Natural killer cell (primary cell): ENCODE data around the gene IPPK. TPM values are rescaled to one million over a fixed set of nuclear protein-coding genes. Genes with fewer than 3 reads are reported as not detected.

Experiments
- ATAC-seq, 3 donors: fragments of 150-1000 bp in 2 of 3; fragments of 200-7000 bp in 1 of 3; cut with Tn5 transposase; 1 replicate in 1 of 3; 2 replicates in 2 of 3; pipeline ENCODE4 v1.10.0; 2021; ENCODE audit warnings: mild to moderate bottlenecking in 2 of 3, moderate library complexity in 2 of 3
- DNase-seq, 2 donors: peaks; one replicate each; pipeline versions ENCODE4 v3.0.0 to v3.0.0-alpha.2; 2013 to 2021; ENCODE audit warnings: mixed read lengths in 1 of 2
- H3K27ac ChIP-seq: one replicate; pipeline ENCODE4 v1.5.1; 2013; ENCODE audit warnings: mild to moderate bottlenecking, low read length
- H3K27me3 ChIP-seq: one replicate; pipeline ENCODE4 v1.6.1; 2013; ENCODE audit warnings: low read length; ENCODE audit not compliant: control insufficient read depth, insufficient read depth
- H3K36me3 ChIP-seq: one replicate; pipeline ENCODE4 v1.6.1; 2013; ENCODE audit warnings: low read length; ENCODE audit not compliant: control insufficient read depth, insufficient read depth
- H3K4me1 ChIP-seq: one replicate; pipeline ENCODE4 v1.6.1; 2013; ENCODE audit warnings: low read length; ENCODE audit not compliant: control insufficient read depth, insufficient read depth
- H3K4me3 ChIP-seq: one replicate; pipeline ENCODE4 v1.5.1; 2013; ENCODE audit warnings: low read length
- H3K9me3 ChIP-seq: one replicate; pipeline ENCODE4 v1.6.1; 2013; ENCODE audit warnings: low read length; ENCODE audit not compliant: control insufficient read depth, insufficient read depth
- H3K27ac Mint-ChIP-seq, 2 donors: one replicate each; pipeline ENCODE4 v1.8.0; 2022; ENCODE audit warnings: mild to moderate bottlenecking in 2 of 2, mixed read lengths in 2 of 2, moderate library complexity in 1 of 2
- H3K27me3 Mint-ChIP-seq, 2 donors: one replicate each; pipeline ENCODE4 v1.8.0; 2022; ENCODE audit warnings: low read depth in 2 of 2, mixed read lengths in 2 of 2
- H3K36me3 Mint-ChIP-seq: one replicate; pipeline ENCODE4 v1.8.0; 2022; ENCODE audit warnings: mixed read lengths
- H3K4me1 Mint-ChIP-seq, 2 donors: one replicate each; pipeline ENCODE4 v1.8.0; 2022; ENCODE audit warnings: mixed read lengths in 2 of 2
- H3K4me3 Mint-ChIP-seq: one replicate; pipeline ENCODE4 v1.8.0; 2022; ENCODE audit warnings: mild to moderate bottlenecking, moderate library complexity, mixed read lengths
- H3K9me3 Mint-ChIP-seq, 2 donors: one replicate each; pipeline ENCODE4 v1.8.0; 2022; ENCODE audit warnings: mixed read lengths in 2 of 2
- WGBS: methylation state at CpG from one replicate; pipeline ENCODE4 v1.1.7; 2013; ENCODE audit warnings: missing lambda C conversion rate; ENCODE audit not compliant: insufficient coverage; 5-methylcytosine and 5-hydroxymethylcytosine counted together
- intact Hi-C: fragments of 100-400 bp; cut with micrococcal nuclease; formaldehyde crosslinking; loops from one replicate; pipeline ENCODE4 v1.14.2; 2022
- total RNA-seq, 4 donors: library from RNA; stranded (reverse); fragments of 120-200 nt in 1 of 4; gene quantifications; one replicate each; pipeline versions ENCODE4 v1.2.3 to v1.2.4, GENCODE V29; 2013 to 2022
- TF ChIP-seq, protein P1 (sequence below): fragments of 200-600 bp; IDR thresholded peaks from one replicate; pipeline ENCODE4 v1.8.0; 2022; ENCODE audit warnings: antibody characterized with exemption

The IPPK gene
- total RNA-seq, 3 donors from 2014 or later (not counting 1 experiment from before 2014, with no cell fraction given) = 4.9 to 9.2 (median 6.7) TPM

DNA sequence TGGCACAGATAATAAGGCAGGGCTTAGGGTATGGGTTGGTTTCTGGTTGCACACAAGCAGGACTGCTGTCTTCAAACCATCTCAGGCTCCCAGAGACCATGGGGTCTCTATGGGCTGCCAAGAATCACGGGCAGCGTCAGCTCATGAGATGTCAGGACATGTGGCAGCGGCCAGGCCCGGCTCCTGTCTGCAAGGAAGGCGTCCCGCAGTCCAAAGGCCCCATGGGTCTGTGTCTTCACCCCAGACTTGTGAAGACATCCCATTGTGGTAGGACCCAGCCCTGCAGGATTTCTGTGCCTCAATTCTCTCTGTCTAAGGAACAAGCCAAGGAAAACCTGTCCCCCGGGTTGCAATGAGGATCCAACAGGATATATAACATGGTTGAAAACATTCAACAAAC is 32.6 kb downstream of the IPPK start:
- Histone ChIP-seq H3K27ac (no peak overlapping the region), H3K4me1 (no peaks in the 10 kb centered on the region), H3K36me3 (peaks cover 63% of the 10 kb centered on the region), H3K9me3 (no peaks in the 10 kb centered on the region), H3K4me3 (no peak overlapping the region), H3K27me3 (no peaks in the 10 kb centered on the region)
- DNase-seq (no peak), ATAC-seq (no peak)
- Mint-ChIP-seq H3K36me3 (peaks cover 7% of the 10 kb centered on the region), H3K27me3 (no peaks in the 10 kb centered on the region), H3K4me3 (no peak overlapping the region), H3K27ac (no peak overlapping the region), H3K9me3 (no peaks in the 10 kb centered on the region), H3K4me1 (peaks cover 0 to 3% of the 10 kb centered on the region in 2 donors)
- TF ChIP-seq, protein P1, sequence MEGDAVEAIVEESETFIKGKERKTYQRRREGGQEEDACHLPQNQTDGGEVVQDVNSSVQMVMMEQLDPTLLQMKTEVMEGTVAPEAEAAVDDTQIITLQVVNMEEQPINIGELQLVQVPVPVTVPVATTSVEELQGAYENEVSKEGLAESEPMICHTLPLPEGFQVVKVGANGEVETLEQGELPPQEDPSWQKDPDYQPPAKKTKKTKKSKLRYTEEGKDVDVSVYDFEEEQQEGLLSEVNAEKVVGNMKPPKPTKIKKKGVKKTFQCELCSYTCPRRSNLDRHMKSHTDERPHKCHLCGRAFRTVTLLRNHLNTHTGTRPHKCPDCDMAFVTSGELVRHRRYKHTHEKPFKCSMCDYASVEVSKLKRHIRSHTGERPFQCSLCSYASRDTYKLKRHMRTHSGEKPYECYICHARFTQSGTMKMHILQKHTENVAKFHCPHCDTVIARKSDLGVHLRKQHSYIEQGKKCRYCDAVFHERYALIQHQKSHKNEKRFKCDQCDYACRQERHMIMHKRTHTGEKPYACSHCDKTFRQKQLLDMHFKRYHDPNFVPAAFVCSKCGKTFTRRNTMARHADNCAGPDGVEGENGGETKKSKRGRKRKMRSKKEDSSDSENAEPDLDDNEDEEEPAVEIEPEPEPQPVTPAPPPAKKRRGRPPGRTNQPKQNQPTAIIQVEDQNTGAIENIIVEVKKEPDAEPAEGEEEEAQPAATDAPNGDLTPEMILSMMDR = no peak
- 97% methylated on average over 7 of the region's 7 CpGs for WGBS
- intact Hi-C loops = no loop called here

DNA sequence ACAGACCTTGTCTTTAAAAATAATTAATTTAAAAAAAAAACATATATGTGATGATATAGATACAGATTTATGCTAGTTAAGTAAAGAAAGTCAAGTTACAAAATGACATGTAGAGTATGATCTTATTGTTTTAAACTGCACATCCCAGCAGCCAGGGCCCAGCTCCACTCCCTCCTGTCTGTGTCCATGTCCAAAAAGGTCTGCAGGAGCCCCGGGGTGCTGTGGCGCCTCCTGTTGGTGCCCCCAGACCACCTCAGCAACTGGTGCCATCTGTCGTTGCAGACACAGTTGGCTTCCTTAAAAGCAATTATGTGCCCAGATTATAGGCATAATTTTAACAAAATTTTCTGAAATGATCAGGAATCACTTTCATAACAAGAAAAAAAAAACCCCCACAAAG is 33.3 kb downstream of the IPPK start:
- H3K36me3 ChIP-seq = peaks cover 60% of the 10 kb centered on the region

DNA sequence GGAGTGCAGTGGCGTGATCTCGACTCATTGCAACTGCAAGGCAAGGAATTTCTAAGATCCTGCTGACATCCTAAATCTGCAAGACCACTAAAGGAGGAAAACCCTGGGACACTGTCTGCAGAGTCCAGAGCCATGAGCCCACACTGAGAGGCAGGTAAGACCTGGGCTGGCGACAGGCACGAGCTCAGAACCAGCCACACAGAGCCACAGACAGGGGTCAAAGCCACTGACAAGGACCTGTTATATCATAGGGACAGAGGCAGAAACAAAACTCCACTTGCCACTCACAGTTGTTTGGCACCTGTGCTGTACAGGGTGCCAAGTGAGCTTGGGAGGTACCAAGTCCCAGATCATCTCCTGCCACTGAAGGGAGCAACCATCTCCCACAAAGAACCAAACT is 34.2 kb downstream of the IPPK start:
- DNase-seq (no peak), ATAC-seq (no peak)
- Histone ChIP-seq H3K9me3 (no peaks in the 10 kb centered on the region), H3K4me3 (no peak overlapping the region), H3K27ac (no peak overlapping the region), H3K27me3 (no peaks in the 10 kb centered on the region), H3K36me3 (peaks cover 51% of the 10 kb centered on the region), H3K4me1 (no peaks in the 10 kb centered on the region)
- TF ChIP-seq, protein P1 = no peak
- Mint-ChIP-seq H3K36me3 (no peaks in the 10 kb centered on the region), H3K27me3 (no peaks in the 10 kb centered on the region), H3K4me1 (no peaks in the 10 kb centered on the region), H3K27ac (no peak overlapping the region), H3K4me3 (no peak overlapping the region), H3K9me3 (no peaks in the 10 kb centered on the region)
- intact Hi-C loops = loop anchor here (2.0 kb wide), 1 partner anchor 495 kb away; no protein-coding TSS in a partner anchor
- WGBS = 94% methylated on average over 4 of the region's 4 CpGs

More for the DNA sequence above, 33.3 kb downstream of the IPPK start:
- Mint-ChIP-seq H3K9me3 (no peaks in the 10 kb centered on the region), H3K27me3 (no peaks in the 10 kb centered on the region), H3K4me1 (peaks cover 0 to 2% of the 10 kb centered on the region in 2 donors), H3K36me3 (peaks cover 4% of the 10 kb centered on the region), H3K27ac (no peak overlapping the region), H3K4me3 (no peak overlapping the region)
- H3K9me3 ChIP-seq = no peaks in the 10 kb centered on the region
- H3K27me3 ChIP-seq = no peaks in the 10 kb centered on the region
- DNase-seq (no peak), ATAC-seq (no peak)
- TF ChIP-seq, protein P1 = no peak
- 92% methylated on average over 3 of the region's 3 CpGs for WGBS
- intact Hi-C loops = no loop called here
- H3K27ac ChIP-seq = no peak overlapping the region
- H3K4me3 ChIP-seq = no peak overlapping the region
- no peaks in the 10 kb centered on the region for H3K4me1 ChIP-seq
